ENCODE results near the gene SELENON.

The SELENON gene

GRCh38 chr1:25797939-25798338, 2.1 kb upstream of the SELENON start:
- Mint-ChIP-seq H3K9me3 (no peaks in the 10 kb centered on the region), H3K4me1 (peaks cover 86% of the 10 kb centered on the region), H3K4me3 (peak overlapping the region; percentile 52), H3K36me3 (peaks cover 2% of the 10 kb centered on the region), H3K27ac (peak overlapping the region; percentile 87), H3K27me3 (no peaks in the 10 kb centered on the region)

- Mint-ChIP-seq H3K9me3 (no peaks in the 10 kb centered on the region), H3K36me3 (peaks cover 2% of the 10 kb centered on the region), H3K27ac (peak overlapping the region; percentile 87), H3K27me3 (no peaks in the 10 kb centered on the region), H3K4me1 (peaks cover 85% of the 10 kb centered on the region), H3K4me3 (peak overlapping the region; percentile 79)
Measured at GRCh38 chr1:25798666-25799351, 1.2 kb upstream of the SELENON start.

- peaks cover 2% of the 10 kb centered on the region for H3K36me3 Mint-ChIP-seq
- peak overlapping the region; percentile 55 for H3K27ac Mint-ChIP-seq
- H3K4me1 Mint-ChIP-seq = peaks cover 84% of the 10 kb centered on the region
- H3K4me3 Mint-ChIP-seq = peak overlapping the region; percentile 79
- H3K9me3 Mint-ChIP-seq = no peaks in the 10 kb centered on the region
- H3K27me3 Mint-ChIP-seq = no peaks in the 10 kb centered on the region
Measured at GRCh38 chr1:25799352-25799934, 550 bp upstream of the SELENON start.

GRCh38 chr1:25800703-25801377, 847 bp downstream of the SELENON start:
- Mint-ChIP-seq H3K9me3 (no peaks in the 10 kb centered on the region), H3K4me3 (peak overlapping the region; percentile 83), H3K27ac (peak overlapping the region; percentile 65), H3K4me1 (peaks cover 83% of the 10 kb centered on the region), H3K27me3 (no peaks in the 10 kb centered on the region), H3K36me3 (peaks cover 3% of the 10 kb centered on the region)

- Mint-ChIP-seq H3K27me3 (no peaks in the 10 kb centered on the region), H3K4me1 (peaks cover 66% of the 10 kb centered on the region), H3K9me3 (no peaks in the 10 kb centered on the region), H3K27ac (peak overlapping the region; percentile 24), H3K36me3 (peaks cover 6% of the 10 kb centered on the region), H3K4me3 (peak overlapping the region; percentile 4)
Measured at GRCh38 chr1:25802915-25803314, 2.9 kb downstream of the SELENON start.

- Mint-ChIP-seq H3K4me3 (no peak overlapping the region), H3K9me3 (no peaks in the 10 kb centered on the region), H3K36me3 (peaks cover 6% of the 10 kb centered on the region), H3K27ac (no peak overlapping the region), H3K4me1 (peaks cover 62% of the 10 kb centered on the region), H3K27me3 (no peaks in the 10 kb centered on the region)
Measured at GRCh38 chr1:25803368-25803767, 3.4 kb downstream of the SELENON start.

GRCh38 chr1:25804244-25804963, 4.4 kb downstream of the SELENON start:
- H3K9me3 Mint-ChIP-seq = no peaks in the 10 kb centered on the region
- H3K27ac Mint-ChIP-seq = no peak overlapping the region
- peaks cover 6% of the 10 kb centered on the region for H3K36me3 Mint-ChIP-seq
- H3K4me1 Mint-ChIP-seq = peaks cover 54% of the 10 kb centered on the region
- H3K27me3 Mint-ChIP-seq = no peaks in the 10 kb centered on the region
- no peak overlapping the region for H3K4me3 Mint-ChIP-seq

- Mint-ChIP-seq H3K27me3 (no peaks in the 10 kb centered on the region), H3K27ac (no peak overlapping the region), H3K9me3 (no peaks in the 10 kb centered on the region), H3K4me3 (no peak overlapping the region), H3K4me1 (peaks cover 51% of the 10 kb centered on the region), H3K36me3 (peaks cover 6% of the 10 kb centered on the region)
Measured at GRCh38 chr1:25804964-25805862, 5.2 kb downstream of the SELENON start.

- Mint-ChIP-seq H3K27ac (no peak overlapping the region), H3K36me3 (peaks cover 6% of the 10 kb centered on the region), H3K4me3 (no peak overlapping the region), H3K27me3 (no peaks in the 10 kb centered on the region), H3K4me1 (peaks cover 46% of the 10 kb centered on the region), H3K9me3 (no peaks in the 10 kb centered on the region)
Measured at GRCh38 chr1:25805863-25806225, 5.9 kb downstream of the SELENON start.

- H3K36me3 Mint-ChIP-seq = peaks cover 6% of the 10 kb centered on the region
- H3K27ac Mint-ChIP-seq = peak overlapping the region; percentile 41
- no peaks in the 10 kb centered on the region for H3K27me3 Mint-ChIP-seq
- no peak overlapping the region for H3K4me3 Mint-ChIP-seq
- H3K9me3 Mint-ChIP-seq = no peaks in the 10 kb centered on the region
- H3K4me1 Mint-ChIP-seq = peaks cover 40% of the 10 kb centered on the region
Measured at GRCh38 chr1:25806418-25806817, 6.4 kb downstream of the SELENON start.

- Mint-ChIP-seq H3K27me3 (no peaks in the 10 kb centered on the region), H3K36me3 (peaks cover 6% of the 10 kb centered on the region), H3K4me3 (no peak overlapping the region), H3K4me1 (peaks cover 27% of the 10 kb centered on the region), H3K9me3 (no peaks in the 10 kb centered on the region), H3K27ac (no peak overlapping the region)
Measured at GRCh38 chr1:25807480-25808390, 7.7 kb downstream of the SELENON start.

GRCh38 chr1:25808481-25809244, 8.7 kb downstream of the SELENON start:
- Mint-ChIP-seq H3K4me3 (no peak overlapping the region), H3K27ac (no peak overlapping the region), H3K4me1 (peaks cover 21% of the 10 kb centered on the region), H3K36me3 (peaks cover 6% of the 10 kb centered on the region), H3K27me3 (no peaks in the 10 kb centered on the region), H3K9me3 (no peaks in the 10 kb centered on the region)

- peaks cover 16% of the 10 kb centered on the region for H3K4me1 Mint-ChIP-seq
- H3K27me3 Mint-ChIP-seq = no peaks in the 10 kb centered on the region
- no peaks in the 10 kb centered on the region for H3K9me3 Mint-ChIP-seq
- no peak overlapping the region for H3K4me3 Mint-ChIP-seq
- no peak overlapping the region for H3K27ac Mint-ChIP-seq
- H3K36me3 Mint-ChIP-seq = peaks cover 6% of the 10 kb centered on the region
Measured at GRCh38 chr1:25809283-25809926, 9.4 kb downstream of the SELENON start.
